ENCODE data around the gene TICRR.

DNA sequence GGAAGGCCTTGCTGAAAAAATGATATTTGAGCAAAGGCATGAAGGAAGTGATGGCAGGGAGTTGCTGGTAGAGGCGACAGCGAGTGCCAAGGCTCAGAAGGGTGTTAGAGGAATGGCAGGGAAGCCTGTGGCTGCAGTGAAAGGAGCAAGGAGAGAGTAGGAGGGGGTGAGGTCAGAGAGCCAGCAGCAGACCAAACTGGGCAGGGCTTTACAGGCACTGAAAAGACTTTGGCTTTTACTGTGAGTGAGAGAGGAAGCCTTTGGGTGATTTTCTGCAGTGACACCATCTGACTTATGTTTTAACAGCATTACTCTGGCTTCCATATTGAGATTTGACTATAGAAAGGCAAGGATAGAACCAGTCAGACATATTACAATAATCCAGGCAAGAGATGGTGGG lies 11.4 kb downstream of the TICRR start:
- TF ChIP-seq GATA4 (IDR thresholded peaks at IDR 0.05; ENCODE audit: borderline replicate concordance, low read depth) = no peak
- no peak for TF ChIP-seq CHD4 (IDR thresholded peaks at IDR 0.05; ENCODE audit: borderline replicate concordance, low read length)
- no peak for TF ChIP-seq ZBTB46 (CRISPR knock-in tag; IDR thresholded peaks at IDR 0.05; ENCODE audit: borderline replicate concordance)
- no peak for TF ChIP-seq TP53 (CRISPR knock-in tag; conservative IDR thresholded peaks at IDR 0.05)
- no peak for TF ChIP-seq TCF7L2 (IDR thresholded peaks at IDR 0.05; ENCODE audit: low read depth, low read length)
- no peak for TF ChIP-seq HHEX (CRISPR knock-in tag; IDR thresholded peaks at IDR 0.05)
- TF ChIP-seq, protein P1, sequence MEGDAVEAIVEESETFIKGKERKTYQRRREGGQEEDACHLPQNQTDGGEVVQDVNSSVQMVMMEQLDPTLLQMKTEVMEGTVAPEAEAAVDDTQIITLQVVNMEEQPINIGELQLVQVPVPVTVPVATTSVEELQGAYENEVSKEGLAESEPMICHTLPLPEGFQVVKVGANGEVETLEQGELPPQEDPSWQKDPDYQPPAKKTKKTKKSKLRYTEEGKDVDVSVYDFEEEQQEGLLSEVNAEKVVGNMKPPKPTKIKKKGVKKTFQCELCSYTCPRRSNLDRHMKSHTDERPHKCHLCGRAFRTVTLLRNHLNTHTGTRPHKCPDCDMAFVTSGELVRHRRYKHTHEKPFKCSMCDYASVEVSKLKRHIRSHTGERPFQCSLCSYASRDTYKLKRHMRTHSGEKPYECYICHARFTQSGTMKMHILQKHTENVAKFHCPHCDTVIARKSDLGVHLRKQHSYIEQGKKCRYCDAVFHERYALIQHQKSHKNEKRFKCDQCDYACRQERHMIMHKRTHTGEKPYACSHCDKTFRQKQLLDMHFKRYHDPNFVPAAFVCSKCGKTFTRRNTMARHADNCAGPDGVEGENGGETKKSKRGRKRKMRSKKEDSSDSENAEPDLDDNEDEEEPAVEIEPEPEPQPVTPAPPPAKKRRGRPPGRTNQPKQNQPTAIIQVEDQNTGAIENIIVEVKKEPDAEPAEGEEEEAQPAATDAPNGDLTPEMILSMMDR (CRISPR knock-in tag; IDR thresholded peaks at IDR 0.05) = no peak
